Left lung (tissue), 10 donors: ENCODE data around the gene SPTLC1. TPM values are rescaled to one million over a fixed set of nuclear protein-coding genes. Genes with fewer than 3 reads are reported as not detected.

ENCODE experiments used
- ATAC-seq: fragments of 200-7000 bp; cut with Tn5 transposase; one replicate; pipeline ENCODE4 v1.9.1; 2020; ENCODE audit warnings: moderate library complexity
- DNase-seq, 4 donors: peaks; one replicate each; pipeline ENCODE4 v3.0.0-alpha.2; 2013 to 2020
- H3K27ac ChIP-seq, 2 donors: fragments of 200-600 bp; sonication (generic) in 1 of 2; one replicate each; pipeline versions ENCODE4 v1.5.0 to v1.8.0; 2020 to 2021
- H3K27me3 ChIP-seq, 2 donors: fragments of 200-600 bp; sonication (generic) in 1 of 2; one replicate each; pipeline versions ENCODE4 v1.5.0 to v1.8.0; 2020 to 2021
- H3K36me3 ChIP-seq, 2 donors: fragments of 200-600 bp; sonication (generic) in 1 of 2; one replicate each; pipeline versions ENCODE4 v1.5.0 to v1.8.0; 2020 to 2021
- H3K4me1 ChIP-seq, 2 donors: fragments of 200-600 bp; one replicate each; pipeline ENCODE4 v1.8.0; 2021
- H3K4me3 ChIP-seq, 2 donors: fragments of 200-600 bp; sonication (generic) in 1 of 2; one replicate each; pipeline versions ENCODE4 v1.5.0 to v1.8.0; 2020 to 2021; ENCODE audit warnings: mild to moderate bottlenecking in 1 of 2
- H3K9me3 ChIP-seq, 2 donors: fragments of 200-600 bp; sonication (generic) in 1 of 2; one replicate each; pipeline versions ENCODE4 v1.5.0 to v1.8.0; 2020 to 2021
- intact Hi-C, 2 donors: fragments of 100-400 bp; cut with DNase I; formaldehyde crosslinking; loops; one replicate each; pipeline versions ENCODE4 v1.11.2 to v1.14.2; 2022
- polyA plus RNA-seq, 6 donors: library from polyadenylated mRNA; unstranded; fragments of 120-200 nt; gene quantifications; one replicate each; pipeline ENCODE4 v1.2.1, GENCODE V29; 2013; ENCODE audit not compliant: insufficient read length in 6 of 6
- total RNA-seq, 2 donors: library from RNA; stranded (reverse); fragmentation: NEBNext Ultra II Directional; extraction: Animal tissue kit (Norgen Biotek cat#: 25700); gene quantifications; one replicate each; pipeline ENCODE4 v1.2.1, GENCODE V29; 2021
- TF ChIP-seq, protein P1 (sequence below), 2 donors: fragments of 200-600 bp; sonication (generic) in 1 of 2; IDR thresholded peaks; one replicate each; pipeline versions ENCODE4 v1.5.0 to v1.8.0; 2021; ENCODE audit warnings: antibody characterized with exemption in 2 of 2
- donor health status: DM: no; HTN: yes; CAD: no.
- donor health status: DM: no; HTN: no; CAD: no.

SPTLC1 gene
- total and polyA plus RNA-seq, 8 donors: 68.0 to 91.6 (median 81.7) TPM

GRCh38 chr9:92036411-92036746, 78.8 kb downstream of the SPTLC1 start:
- no peaks in the 10 kb centered on the region for H3K27me3 ChIP-seq
- H3K4me3 ChIP-seq: no peak overlapping the region
- H3K9me3 ChIP-seq: peaks cover 0 to under 1% of the 10 kb centered on the region in 2 donors
- intact Hi-C loops: no loop called here
- TF ChIP-seq, protein P1, sequence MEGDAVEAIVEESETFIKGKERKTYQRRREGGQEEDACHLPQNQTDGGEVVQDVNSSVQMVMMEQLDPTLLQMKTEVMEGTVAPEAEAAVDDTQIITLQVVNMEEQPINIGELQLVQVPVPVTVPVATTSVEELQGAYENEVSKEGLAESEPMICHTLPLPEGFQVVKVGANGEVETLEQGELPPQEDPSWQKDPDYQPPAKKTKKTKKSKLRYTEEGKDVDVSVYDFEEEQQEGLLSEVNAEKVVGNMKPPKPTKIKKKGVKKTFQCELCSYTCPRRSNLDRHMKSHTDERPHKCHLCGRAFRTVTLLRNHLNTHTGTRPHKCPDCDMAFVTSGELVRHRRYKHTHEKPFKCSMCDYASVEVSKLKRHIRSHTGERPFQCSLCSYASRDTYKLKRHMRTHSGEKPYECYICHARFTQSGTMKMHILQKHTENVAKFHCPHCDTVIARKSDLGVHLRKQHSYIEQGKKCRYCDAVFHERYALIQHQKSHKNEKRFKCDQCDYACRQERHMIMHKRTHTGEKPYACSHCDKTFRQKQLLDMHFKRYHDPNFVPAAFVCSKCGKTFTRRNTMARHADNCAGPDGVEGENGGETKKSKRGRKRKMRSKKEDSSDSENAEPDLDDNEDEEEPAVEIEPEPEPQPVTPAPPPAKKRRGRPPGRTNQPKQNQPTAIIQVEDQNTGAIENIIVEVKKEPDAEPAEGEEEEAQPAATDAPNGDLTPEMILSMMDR (IDR thresholded peaks at IDR 0.05): no peak
- peaks cover 0 to 91% of the 10 kb centered on the region in 2 donors for H3K36me3 ChIP-seq
- no peak for DNase-seq
- H3K4me1 ChIP-seq: no peaks in the 10 kb centered on the region
- peak overlapping the region; percentile 11 to 21 for H3K27ac ChIP-seq
- peak; percentile 10 for ATAC-seq

DNA sequence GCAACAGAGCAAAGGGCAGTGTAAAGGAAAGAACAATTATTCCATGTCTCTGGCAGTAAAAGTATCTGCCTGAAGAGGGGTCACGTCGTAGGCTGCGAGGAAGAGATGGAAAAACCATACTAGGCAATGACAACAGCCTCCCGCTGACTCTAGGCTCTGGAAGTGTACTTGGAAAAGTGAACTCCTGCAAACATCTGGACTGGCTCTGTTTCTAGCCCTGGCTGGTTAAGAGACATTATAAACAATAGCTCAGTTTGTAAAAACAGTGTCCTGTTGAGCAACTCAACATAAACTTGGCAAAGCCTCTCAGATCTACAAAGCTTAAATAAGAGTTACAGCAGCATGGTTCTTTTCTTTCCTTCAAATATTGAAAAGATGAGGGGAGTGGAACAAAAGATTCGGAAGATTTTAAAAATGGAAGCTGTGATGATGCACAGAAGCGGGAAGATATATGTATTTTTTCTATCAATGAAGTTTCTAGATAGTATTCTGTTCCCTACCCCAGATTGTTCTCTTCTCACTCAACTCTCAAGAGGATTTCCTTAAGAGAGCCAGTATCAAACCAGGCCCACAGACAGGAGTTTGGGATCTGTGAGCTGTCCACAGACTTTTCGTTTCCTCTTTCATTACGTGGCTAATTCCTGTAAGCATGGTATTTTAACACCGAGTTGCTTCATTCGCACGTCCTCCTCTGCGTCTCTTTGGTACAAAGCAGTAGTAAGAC, 79.4 kb downstream of the SPTLC1 start:
- Histone ChIP-seq H3K4me1 (no peaks in the 10 kb centered on the region), H3K27me3 (no peaks in the 10 kb centered on the region), H3K4me3 (no peak overlapping the region), H3K27ac (peak overlapping the region; percentile 11 to 21), H3K36me3 (peaks cover 0 to 85% of the 10 kb centered on the region in 2 donors), H3K9me3 (no peaks in the 10 kb centered on the region)
- TF ChIP-seq, protein P1 (IDR thresholded peaks at IDR 0.05): no peak
- ATAC-seq (peak; percentile 76), DNase-seq (peak in 2 of 4 donors; percentile 88 to 94)
- intact Hi-C loops: no loop called here

DNA sequence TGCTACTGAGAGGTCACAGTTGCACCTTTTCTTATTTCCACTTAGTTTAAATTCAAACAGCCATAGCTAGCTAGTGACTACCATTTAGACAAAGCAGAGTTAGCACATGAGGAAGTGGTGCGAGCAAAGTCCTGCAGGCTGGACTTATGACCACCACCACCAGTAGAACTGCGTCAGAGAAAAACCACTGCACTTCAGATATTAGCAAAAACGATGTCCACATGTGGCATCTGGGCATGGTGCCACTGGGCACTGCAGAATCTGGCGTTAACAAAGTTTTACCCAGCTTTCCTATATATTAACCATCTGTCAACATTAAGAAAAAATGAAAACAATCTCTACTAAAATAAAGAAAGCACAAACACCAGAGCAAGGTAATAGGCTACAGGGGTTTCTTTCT, 80.1 kb downstream of the SPTLC1 start:
- Histone ChIP-seq H3K27me3 (no peaks in the 10 kb centered on the region), H3K36me3 (peaks cover 0 to 78% of the 10 kb centered on the region in 2 donors), H3K4me3 (no peak overlapping the region), H3K4me1 (no peaks in the 10 kb centered on the region), H3K27ac (no peak overlapping the region), H3K9me3 (no peaks in the 10 kb centered on the region)
- TF ChIP-seq, protein P1 (IDR thresholded peaks at IDR 0.05): no peak
- ATAC-seq (no peak), DNase-seq (peak in 1 of 4 donors; percentile 15)
- intact Hi-C loops: no loop called here

DNA sequence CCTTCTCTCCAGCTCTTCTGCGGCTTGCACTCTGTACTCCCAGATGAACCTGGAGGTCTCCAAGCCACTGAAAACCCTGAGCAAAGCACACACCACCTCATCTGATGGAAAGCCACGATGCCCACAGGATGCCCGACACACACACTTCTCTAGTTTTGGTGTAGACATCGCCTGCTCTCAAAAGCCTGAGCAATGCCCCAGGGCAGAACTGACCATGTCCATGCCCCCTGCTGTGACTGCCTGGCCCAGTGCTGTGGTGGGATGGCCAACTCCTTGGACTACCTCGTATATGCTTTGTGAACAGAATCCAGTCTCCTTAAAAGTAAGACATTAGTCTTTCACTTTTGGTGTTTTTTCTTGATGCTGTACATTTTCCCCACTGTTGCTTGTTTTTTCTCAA, 81.2 kb downstream of the SPTLC1 start:
- Histone ChIP-seq H3K36me3 (peaks cover 0 to 74% of the 10 kb centered on the region in 2 donors), H3K4me3 (no peak overlapping the region), H3K4me1 (no peaks in the 10 kb centered on the region), H3K27me3 (no peaks in the 10 kb centered on the region), H3K27ac (no peak overlapping the region), H3K9me3 (no peaks in the 10 kb centered on the region)
- no peak for ATAC-seq
- intact Hi-C loops: no loop called here
- DNase-seq: no peak
- TF ChIP-seq, protein P1 (IDR thresholded peaks at IDR 0.05): no peak

DNA sequence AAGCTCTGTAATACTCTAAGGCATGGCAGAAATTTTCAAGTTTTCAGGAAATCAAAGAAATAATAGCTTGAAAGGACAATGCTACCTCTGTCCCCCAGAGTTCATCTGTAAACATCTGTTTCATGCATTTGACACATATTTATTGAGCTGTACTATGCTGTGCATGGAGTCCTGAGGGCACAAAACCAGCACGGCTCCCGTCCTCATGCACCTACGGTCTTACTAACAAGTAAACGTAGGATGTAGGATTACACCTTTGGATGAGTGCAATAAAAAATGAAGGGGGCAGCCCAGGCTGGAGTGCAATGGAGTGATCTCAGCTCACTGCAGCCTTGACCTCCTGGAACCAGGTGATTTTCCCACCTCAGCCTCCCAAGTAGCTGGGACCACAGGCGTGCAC, 81.9 kb downstream of the SPTLC1 start:
- no peaks in the 10 kb centered on the region for H3K9me3 ChIP-seq
- no peak for ATAC-seq
- intact Hi-C loops: no loop called here
- no peak overlapping the region for H3K4me3 ChIP-seq
- H3K27ac ChIP-seq: no peak overlapping the region
- no peaks in the 10 kb centered on the region for H3K4me1 ChIP-seq
- TF ChIP-seq, protein P1 (IDR thresholded peaks at IDR 0.05): no peak
- H3K27me3 ChIP-seq: no peaks in the 10 kb centered on the region
- peaks cover 0 to 71% of the 10 kb centered on the region in 2 donors for H3K36me3 ChIP-seq
- no peak for DNase-seq
